HG02798 (cell line): ENCODE results near the gene NISCH.

Source experiments
- ATAC-seq: cut with Tn5 transposase; IDR thresholded peaks from one replicate; pipeline ENCODE4 v1.9.1; 2021; ENCODE audit warnings: mild to moderate bottlenecking; ENCODE audit not compliant: unreplicated experiment, poor library complexity

The NISCH gene

GRCh38 chr3:52455283-52456168 is at the start of gene NISCH:
NISCH (plus strand) TSS chr3:52455604; CDS start chr3:52455642, 38 bp downstream.
- ATAC-seq = peak; percentile 91

GRCh38 chr3:52406231-52406661 is 49.2 kb upstream of the NISCH start:
- ATAC-seq = no peak

- ATAC-seq = no peak
Observed at GRCh38 chr3:52406791-52407510, 48.5 kb upstream of the NISCH start.

GRCh38 chr3:52407779-52408178 is 47.6 kb upstream of the NISCH start:
- ATAC-seq = no peak

DNA sequence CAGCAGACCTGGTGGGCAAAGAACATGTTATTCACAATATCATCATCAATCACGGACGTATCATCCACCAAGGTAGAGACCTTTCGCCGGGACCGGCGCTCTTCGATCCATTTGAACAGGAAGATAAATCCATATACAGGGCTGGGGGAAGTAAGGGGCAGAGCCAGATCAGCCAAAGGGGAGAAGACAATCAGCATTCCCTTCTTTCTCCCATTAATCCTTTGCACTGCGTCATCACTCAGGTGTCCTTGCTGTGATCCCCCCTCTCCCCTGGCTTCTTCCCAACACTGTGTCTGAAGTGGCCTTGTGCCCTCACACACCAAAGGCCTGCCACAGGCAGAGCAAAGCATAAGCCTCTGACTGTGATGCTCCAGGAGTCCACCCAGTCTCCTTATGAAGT is 46.9 kb upstream of the NISCH start:
- no peak for ATAC-seq

- no peak for ATAC-seq
Observed at GRCh38 chr3:52415800-52416199, 39.6 kb upstream of the NISCH start.

DNA sequence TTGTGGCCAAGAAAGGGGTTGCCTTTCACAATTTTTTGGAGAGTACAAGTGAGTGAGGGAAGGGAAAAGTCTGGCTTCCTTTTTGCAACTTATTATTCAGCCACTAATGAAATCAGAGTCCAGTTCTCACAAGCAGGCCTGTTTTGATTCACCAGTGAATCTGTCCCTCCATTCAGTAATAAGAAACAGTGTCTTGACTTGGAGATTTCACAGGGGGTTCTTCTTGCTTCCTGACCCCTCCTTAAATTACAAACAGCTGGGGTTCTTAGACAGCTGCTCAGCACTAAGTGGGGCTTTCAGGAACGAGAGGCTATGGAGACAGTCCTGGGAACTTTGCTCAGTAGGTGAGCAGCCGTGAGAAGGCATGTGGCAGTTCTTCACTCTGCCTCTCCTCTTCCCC is 35.0 kb upstream of the NISCH start:
- ATAC-seq = no peak

DNA sequence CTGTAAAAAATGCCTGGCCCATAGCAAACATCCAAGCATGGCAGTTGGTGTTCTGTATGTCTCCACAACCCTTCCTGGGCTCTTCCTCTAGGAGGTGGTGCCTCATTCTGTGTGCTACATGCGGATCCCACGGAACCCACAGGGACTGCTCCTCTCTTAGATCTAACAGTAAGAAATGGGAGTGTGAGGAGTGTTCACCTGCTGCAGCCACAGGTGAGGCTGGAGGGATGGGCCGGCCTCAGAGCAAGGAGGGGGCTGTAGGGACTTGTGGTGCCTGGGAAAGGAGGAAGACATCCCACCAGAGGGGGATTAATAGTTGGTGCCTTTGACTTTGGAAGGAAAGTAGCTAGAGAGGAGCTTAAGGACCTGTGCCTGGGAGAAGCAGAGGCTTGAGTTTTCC is 32.7 kb upstream of the NISCH start:
- ATAC-seq = no peak

DNA sequence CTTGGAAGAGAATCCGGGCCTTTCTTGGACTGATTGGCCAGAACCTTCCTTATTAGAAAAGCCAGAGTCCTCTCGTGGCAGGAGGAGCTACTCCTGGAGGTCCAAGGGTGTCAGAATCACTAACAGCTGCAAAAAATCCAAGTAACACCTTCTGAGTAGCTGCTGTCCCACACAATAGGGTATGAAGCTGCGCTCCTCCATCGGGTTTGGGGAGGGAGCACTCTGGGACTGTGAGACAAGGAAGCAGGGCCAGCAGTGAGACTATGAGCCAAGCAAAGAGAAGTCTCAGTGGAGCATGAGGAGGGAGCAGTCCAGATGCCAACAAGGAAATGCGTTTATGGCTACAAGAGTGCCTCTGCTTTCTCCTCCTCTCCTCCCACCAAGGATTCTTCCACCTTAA is 32.2 kb upstream of the NISCH start:
- no peak for ATAC-seq

DNA sequence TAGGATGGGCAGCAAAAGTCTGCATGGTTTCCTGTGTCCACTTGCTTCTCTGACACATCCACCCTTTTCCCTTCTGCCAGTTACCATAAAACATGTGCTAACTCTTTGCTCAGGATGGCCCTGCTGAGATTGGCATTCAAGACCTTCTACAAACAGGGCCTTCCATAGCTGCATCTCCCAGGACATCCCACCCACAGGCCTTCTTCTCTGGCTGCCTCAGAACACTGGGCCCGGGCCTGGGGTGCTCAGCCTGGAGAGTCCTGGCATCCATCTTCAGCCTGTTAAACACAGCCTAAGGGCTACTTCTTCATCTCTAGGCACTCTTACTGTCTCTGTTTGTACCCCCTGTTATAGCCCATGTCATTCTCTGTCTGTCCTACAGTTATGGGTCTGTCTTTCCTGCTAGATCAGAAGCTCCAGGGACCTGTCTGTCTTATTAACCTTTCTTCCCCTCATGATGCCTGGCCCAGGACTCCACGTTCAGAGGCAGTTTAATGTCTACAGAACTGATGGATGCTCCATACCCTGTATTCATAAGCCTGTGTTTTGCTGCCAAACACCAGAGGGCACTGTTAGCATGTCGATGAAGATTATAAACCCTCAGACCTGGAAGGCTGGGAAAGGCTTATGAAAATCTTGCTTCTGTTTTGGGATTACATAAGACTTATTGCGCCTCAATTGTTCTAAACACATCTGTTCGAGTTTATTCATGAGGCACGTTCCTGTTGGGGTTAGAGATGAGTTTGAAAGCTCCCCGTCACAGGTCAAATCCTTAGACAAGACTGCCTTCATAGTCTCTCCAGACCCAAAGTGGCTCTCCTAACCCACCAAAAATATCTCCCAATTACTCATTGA is 27.0 kb upstream of the NISCH start:
- no peak for ATAC-seq

DNA sequence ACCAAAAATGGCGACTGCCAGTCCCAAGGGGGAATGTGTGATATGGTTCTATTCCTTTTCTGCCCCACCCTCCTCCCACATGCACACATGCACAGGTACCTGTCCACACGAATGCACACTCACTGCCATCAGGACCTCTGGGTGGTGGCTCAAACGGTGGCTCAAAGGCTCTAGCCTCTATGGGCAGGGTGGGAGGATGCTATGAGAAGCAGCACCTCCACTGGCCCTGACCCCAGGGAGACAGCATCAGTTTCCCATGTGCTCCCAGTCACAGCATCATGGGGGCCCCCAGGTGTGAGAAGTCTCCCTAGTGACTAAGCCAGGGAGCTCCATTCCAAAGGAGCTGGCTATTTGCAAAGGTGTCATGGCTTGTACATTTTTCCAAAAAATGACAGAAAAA is 26.4 kb upstream of the NISCH start:
- no peak for ATAC-seq

DNA sequence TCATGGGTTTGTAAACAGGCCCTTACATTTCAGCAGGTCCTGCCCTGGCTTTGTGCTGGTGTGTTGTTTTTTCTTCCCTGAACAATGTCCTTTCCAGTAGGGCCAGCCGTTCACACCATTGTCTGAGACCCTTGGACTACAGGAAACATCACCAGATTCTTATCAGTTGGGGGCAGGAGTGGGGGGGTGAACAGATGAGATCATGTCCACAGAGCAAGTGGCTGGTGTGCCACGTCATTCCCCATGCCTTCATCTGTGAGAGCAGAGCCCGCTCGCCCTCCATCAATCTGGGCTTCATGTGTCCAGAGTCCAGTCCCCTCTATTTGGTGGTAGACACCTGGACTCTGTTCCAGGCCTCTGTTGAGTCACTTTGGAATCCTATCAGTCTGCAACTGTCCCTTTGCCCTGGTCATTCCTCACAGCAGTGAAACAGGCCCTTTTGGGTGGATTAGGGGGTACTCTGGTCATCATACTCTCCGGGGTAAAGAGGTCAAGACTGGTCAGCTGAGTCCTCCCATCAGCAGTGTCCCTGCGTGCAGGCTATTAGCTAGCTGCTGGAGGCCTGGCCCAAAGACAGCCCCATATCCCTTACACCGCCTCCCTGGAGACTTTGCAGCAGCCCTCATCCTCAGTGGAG is 25.5 kb upstream of the NISCH start:
- no peak for ATAC-seq

DNA sequence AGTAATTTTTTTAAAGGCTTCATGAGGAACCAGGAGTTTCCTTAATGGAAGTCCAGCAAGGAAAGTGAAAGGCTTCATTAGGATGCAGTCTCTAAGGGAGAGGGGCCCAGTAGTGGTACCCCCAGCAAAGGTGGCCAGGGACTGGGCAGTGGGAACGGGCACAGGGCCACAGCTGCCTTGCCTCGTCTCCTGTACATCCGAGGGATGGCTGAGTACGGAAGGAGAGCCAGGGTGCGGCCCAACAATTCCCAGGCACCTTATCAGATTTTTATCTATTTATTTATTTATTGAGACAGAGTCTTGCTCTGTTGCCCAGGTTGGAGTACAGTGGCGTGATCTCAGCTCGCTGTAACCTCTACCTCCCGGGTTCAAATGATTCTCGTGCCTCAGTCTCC is 25.0 kb upstream of the NISCH start:
- ATAC-seq = no peak

DNA sequence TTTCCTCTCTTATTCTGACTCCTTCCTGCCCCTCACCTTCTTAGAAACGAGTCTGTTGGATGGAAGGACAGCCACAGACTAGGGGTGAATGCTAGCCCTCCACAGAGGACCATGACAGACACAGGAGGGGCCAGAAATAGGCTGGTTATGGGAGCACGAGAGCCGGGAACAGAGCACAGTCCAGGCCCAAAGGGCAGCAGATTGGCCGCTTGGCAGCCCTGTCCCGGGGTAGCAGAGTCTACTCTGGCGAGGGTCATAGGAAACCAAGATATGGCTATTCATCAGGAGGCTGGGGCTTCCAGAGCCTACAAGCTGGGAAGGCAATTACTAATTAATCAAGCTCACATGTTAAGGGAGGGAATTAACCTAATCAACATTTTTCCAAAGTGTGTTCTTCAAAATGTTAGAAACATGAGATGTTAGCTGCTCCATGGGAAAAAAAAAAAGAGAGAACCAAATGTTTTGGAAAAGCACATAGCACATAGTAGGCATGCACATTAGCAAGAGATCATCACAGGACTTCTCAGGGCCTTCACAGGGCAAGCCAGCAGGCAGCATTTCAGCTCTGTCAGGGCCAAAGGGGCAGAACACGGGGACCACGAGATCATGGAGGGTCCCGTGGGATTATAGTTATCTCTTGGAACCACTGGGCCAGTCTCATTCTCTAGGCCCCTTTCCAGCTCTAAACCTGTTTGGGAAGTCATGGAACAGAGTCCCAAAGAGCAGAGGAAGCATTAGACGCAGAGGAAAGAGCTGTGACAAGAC is 23.8 kb upstream of the NISCH start:
- no peak for ATAC-seq

DNA sequence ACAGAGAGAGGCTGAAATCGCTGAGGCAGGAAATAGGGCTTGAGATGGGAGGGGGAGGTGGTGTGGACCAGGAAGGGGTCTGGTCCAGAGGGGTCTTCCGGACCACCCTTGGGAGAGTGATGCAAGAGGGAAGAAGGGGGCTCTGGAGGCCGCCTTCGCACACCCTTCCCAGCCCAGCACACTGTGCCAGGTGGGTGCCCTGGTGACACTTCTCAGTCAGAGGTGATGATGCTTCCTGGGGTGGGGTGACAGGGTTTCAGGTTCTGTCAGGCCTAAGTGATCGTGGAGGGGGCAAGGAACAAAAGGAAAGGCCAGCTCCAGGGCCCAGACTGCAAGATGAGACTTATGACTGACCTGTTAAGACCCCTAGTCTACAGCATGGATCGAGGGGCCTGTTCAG is 23.2 kb upstream of the NISCH start:
- no peak for ATAC-seq

GRCh38 chr3:52432691-52433141 is 22.7 kb upstream of the NISCH start:
- no peak for ATAC-seq

DNA sequence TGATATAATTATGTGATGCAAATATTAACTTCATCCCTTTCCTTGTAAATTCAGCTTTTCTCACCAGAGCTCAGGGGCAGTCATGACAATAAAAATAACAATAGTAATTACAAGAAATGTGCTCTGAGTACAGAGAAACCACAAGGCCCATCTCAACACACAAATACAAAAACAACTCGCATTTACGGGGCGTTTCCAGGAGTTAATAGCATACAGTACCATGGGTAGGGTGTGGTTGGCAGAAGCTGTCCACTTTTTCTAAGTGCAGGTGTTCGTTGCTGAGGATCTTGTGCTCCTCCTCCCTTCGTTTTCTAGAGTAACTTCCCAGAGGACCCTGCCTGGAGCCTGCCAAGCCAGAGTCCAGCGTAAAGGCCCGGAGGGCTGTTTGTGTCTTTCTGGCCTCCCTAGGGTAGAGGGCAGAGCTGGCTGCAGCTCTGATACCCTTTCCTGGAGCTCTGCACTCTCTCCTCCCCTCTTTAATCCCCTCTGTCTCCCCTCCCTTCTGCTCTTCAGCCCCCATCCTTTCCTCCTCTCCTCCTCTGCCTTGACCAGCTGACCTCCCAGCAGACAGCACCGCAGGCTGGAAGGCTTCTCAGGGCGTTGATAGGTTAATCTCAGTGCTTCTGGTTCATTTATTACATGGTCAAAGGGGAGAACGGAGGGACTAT is 21.9 kb upstream of the NISCH start:
- ATAC-seq = no peak

GRCh38 chr3:52433996-52434479 is 21.4 kb upstream of the NISCH start:
- ATAC-seq = no peak
